HepG2 (cell line): ENCODE measurements around the gene MUL1. TPM values are rescaled to one million over a fixed set of nuclear protein-coding genes. Genes with fewer than 3 reads are reported as not detected.
"Not testable (repeated sequence)": the region's sequence is repeated elsewhere in the genome, so short reads cannot be mapped to it uniquely, and the experiment has no call there.

Experiments used
- ATAC-seq: fragments of 200-7000 bp; cut with Tn5 transposase; 3 replicates; pipeline ENCODE4 v1.9.1; 2020; ENCODE audit warnings: mild to moderate bottlenecking, moderate library complexity
- BruUV-seq: library from RNA; stranded (reverse); fragments of 400-500 nt; replicated peaks from 2 replicates; lab custom pipeline; 2021; lab: Mats Ljungman, UMichigan
- CTCF ChIA-PET: fragments of 300-600 bp; formaldehyde crosslinking; extraction: SDS; loops from one replicate; lab custom pipeline; 2021; ENCODE audit warnings: low total read pairs, inconsistent platforms, low intra/inter-chr PET ratio; lab: Yijun Ruan, JAX
- POLR2A ChIA-PET: fragments of 350-600 bp; sonication (Branson Sonifier 250); formaldehyde crosslinking; loops from one replicate; lab custom pipeline; 2020; ENCODE audit warnings: antibody characterized with exemption, inconsistent platforms; lab: Yijun Ruan, JAX
- DNase-seq: peaks from one replicate; pipeline ENCODE4 v3.0.0-alpha.2; 2015; ENCODE audit warnings: low spot score
- FAIRE-seq: peaks from 3 replicates; lab custom pipeline; 2011; peaks lifted over from hg19 to GRCh38; lab: Jason Lieb, UNC
- H2AFZ ChIP-seq: one replicate; pipeline ENCODE4 v1.6.1; 2011; ENCODE audit warnings: low read length, inconsistent platforms
- H3K27ac ChIP-seq: fragments of 300-600 bp; 3 replicates; pipeline ENCODE4 v1.8.0; 2011; ENCODE audit warnings: mixed run types, mild to moderate bottlenecking, mixed read lengths, low read length, inconsistent platforms; ENCODE audit not compliant: insufficient read depth; ENCODE audit errors: extremely low read length
- H3K27me3 ChIP-seq, 2 experiments: fragments of 200-600 bp in 1 of 2; 2 replicates in 1 of 2; 3 replicates in 1 of 2; pipeline versions ENCODE4 v1.6.0 to v1.8.0; 2011; ENCODE audit warnings: low read length in 2 of 2, mild to moderate bottlenecking in 2 of 2, moderate library complexity in 2 of 2, inconsistent platforms in 1 of 2; ENCODE audit not compliant: insufficient read depth in 2 of 2, control insufficient read depth in 1 of 2
- H3K36me3 ChIP-seq, 2 experiments: fragments of 200-600 bp in 1 of 2; replicated peaks in 1 of 2; 2 replicates in 1 of 2; 3 replicates in 1 of 2; pipeline versions ENCODE4 v1.5.1 to v1.8.0; 2011; ENCODE audit warnings: low read length in 2 of 2, inconsistent platforms in 1 of 2; ENCODE audit not compliant: insufficient read depth in 2 of 2, control insufficient read depth in 1 of 2
- H3K4me1 ChIP-seq: 2 replicates; pipeline ENCODE4 v1.5.1; 2012; ENCODE audit warnings: low read length, inconsistent platforms; ENCODE audit not compliant: insufficient read depth
- H3K4me2 ChIP-seq: 2 replicates; pipeline ENCODE4 v1.6.0; 2011; ENCODE audit warnings: low read depth, low read length, inconsistent platforms
- H3K4me3 ChIP-seq, 3 experiments: fragments of 200-600 bp in 1 of 3; sonication (generic), shearing (Covaris generic) in 1 of 3; replicated peaks in 1 of 3; 2 replicates each; pipeline ENCODE4 v1.5.1; 2011 to 2016; ENCODE audit warnings: low read length in 3 of 3, inconsistent platforms in 2 of 3, low read depth in 2 of 3, mild to moderate bottlenecking in 2 of 3, control low read depth in 1 of 3, mixed read lengths in 1 of 3; ENCODE audit not compliant: insufficient read depth in 1 of 3
- H3K79me2 ChIP-seq: one replicate; pipeline ENCODE4 v1.6.1; 2011; ENCODE audit warnings: low read length, inconsistent platforms; ENCODE audit not compliant: insufficient read depth
- H3K9ac ChIP-seq: 2 replicates; pipeline ENCODE4 v1.6.0; 2011; ENCODE audit warnings: mild to moderate bottlenecking, low read depth, low read length, inconsistent platforms; ENCODE audit not compliant: insufficient read depth
- H3K9me3 ChIP-seq: 2 replicates; pipeline ENCODE4 v1.5.1; 2012; ENCODE audit warnings: mild to moderate bottlenecking, low read length
- H4K20me1 ChIP-seq: 2 replicates; pipeline ENCODE4 v1.6.0; 2011; ENCODE audit warnings: inconsistent platforms, mild to moderate bottlenecking, low read length, moderate library complexity; ENCODE audit not compliant: insufficient read depth
- ETS1 ChIP-seq: sonication (generic); formaldehyde crosslinking; IDR thresholded peaks from 2 replicates; pipeline ENCODE4 v1.4.0; 2020; ENCODE audit warnings: missing genetic modification reagents
- FOXO1 ChIP-seq: sonication (generic); formaldehyde crosslinking; IDR thresholded peaks from 2 replicates; pipeline ENCODE4 v1.4.0; 2020; ENCODE audit warnings: missing genetic modification reagents
- HOXA7 ChIP-seq: sonication (generic); formaldehyde crosslinking; IDR thresholded peaks from 2 replicates; pipeline ENCODE4 v1.8.1; 2022; ENCODE audit warnings: mild to moderate bottlenecking, missing genetic modification reagents, moderate library complexity
- KLF6 ChIP-seq: IDR thresholded peaks from 2 replicates; pipeline ENCODE4 v1.8.0; 2016; ENCODE audit warnings: missing biosample characterization, missing genetic modification reagents
- POLR2AphosphoS2 ChIP-seq: IDR thresholded peaks from 2 replicates; pipeline ENCODE4 v1.6.1; 2011; ENCODE audit warnings: low read depth, low read length, improper control_type of control experiment
- REL ChIP-seq: sonication (generic); formaldehyde crosslinking; conservative IDR thresholded peaks from 2 replicates; pipeline ENCODE4 v1.8.0; 2022; ENCODE audit warnings: mild to moderate bottlenecking, missing genetic modification reagents, moderate library complexity
- SP4 ChIP-seq: sonication (generic); formaldehyde crosslinking; IDR thresholded peaks from 2 replicates; pipeline ENCODE4 v1.8.1; 2023; ENCODE audit warnings: mild to moderate bottlenecking, missing genetic modification reagents
- TAF1 ChIP-seq: sonication (generic); formaldehyde crosslinking; IDR thresholded peaks from 2 replicates; pipeline ENCODE4 v1.4.0; 2020; ENCODE audit warnings: missing genetic modification reagents
- ZFX ChIP-seq: sonication (generic); formaldehyde crosslinking; IDR thresholded peaks from 2 replicates; pipeline ENCODE4 v1.4.0; 2020; ENCODE audit warnings: mild to moderate bottlenecking, low read depth, missing genetic modification reagents, moderate library complexity
- WGBS: methylation state at CpG from one replicate; pipeline ENCODE4 v1.1.6; 2017; ENCODE audit warnings: low lambda C conversion rate; 5-methylcytosine and 5-hydroxymethylcytosine counted together
- in situ Hi-C: cut with HindIII; loops from 2 replicates; pipeline ENCODE4 v1.10.0; 2017; ENCODE audit warnings: low pct_unique_long_range_greater_than_20kb; ENCODE audit not compliant: extremely low pct_ligation_motif_present
- intact Hi-C: fragments of 100-400 bp; cut with micrococcal nuclease; formaldehyde crosslinking; loops from one replicate; pipeline ENCODE4 v1.10.0; 2022; ENCODE audit not compliant: unreplicated experiment
- polyA plus RNA-seq, 8 experiments: library from polyadenylated mRNA; depleted of rRNA in 3 of 8; stranded (reverse) in 7 of 8; unstranded in 1 of 8; fragments of >200 nt; fragmentation: Illumina TruSeq in 4 of 8; extraction: Trizol in 4 of 8; gene quantifications; 2 replicates each; pipeline versions ENCODE4 v1.2.1 to v1.2.3, GENCODE V29; 2011 to 2016; ENCODE audit warnings: low read depth in 4 of 8, missing spikeins in 1 of 8, mixed read lengths in 1 of 8; ENCODE audit not compliant: insufficient read depth in 1 of 8
- total RNA-seq, 5 experiments: library from RNA; depleted of rRNA; stranded (reverse); fragments of >200 nt; fragmentation: Illumina TruSeq; extraction: Trizol; gene quantifications; 2 replicates each; pipeline ENCODE4 v1.2.3, GENCODE V29; 2016; ENCODE audit warnings: low read depth in 1 of 5
- TF ChIP-seq, protein P1 (sequence below): sonication (generic); formaldehyde crosslinking; IDR thresholded peaks from 2 replicates; pipeline ENCODE4 v1.4.0; 2020; ENCODE audit warnings: missing genetic modification reagents, borderline replicate concordance

MUL1 gene
- total and polyA plus RNA-seq, 2 of the 13 experiments (the other 11 are each of a cell fraction or from before 2014, with no cell fraction given), result 21.5 to 26.5 TPM

DNA sequence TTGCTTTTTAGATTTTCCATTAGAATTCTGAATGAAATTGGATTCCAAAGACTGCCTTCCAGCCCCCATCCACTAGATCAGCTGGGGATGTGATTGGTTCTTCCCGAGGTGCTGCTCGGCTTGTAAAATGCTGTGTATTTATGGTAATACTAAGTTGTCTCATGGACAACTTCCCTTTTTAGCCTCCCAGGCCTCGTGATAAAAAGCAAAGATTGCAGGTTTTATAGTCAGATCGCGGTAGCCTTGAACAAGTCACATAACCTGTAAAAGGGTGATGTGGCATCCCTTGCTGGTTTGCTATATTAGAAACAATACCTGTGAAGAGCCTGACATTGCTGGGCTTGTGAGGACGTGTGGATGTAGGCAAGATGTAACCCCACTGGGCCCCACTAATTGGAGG, 10.4 kb downstream of the MUL1 start:
- H3K4me3 ChIP-seq, result no peak overlapping the region
- WGBS, result 88% methylated on average over 6 of the region's 6 CpGs
- peaks cover 35% of the 10 kb centered on the region for H3K4me1 ChIP-seq
- H3K4me2 ChIP-seq, result no peak overlapping the region
- POLR2A ChIA-PET, result no interaction called here
- H3K27ac ChIP-seq, result no peak overlapping the region
- FAIRE-seq, result no peak
- in situ Hi-C loops, result loop anchor here (10.0 kb wide), 1 partner anchor 63 kb away; no protein-coding TSS in a partner anchor
- DNase-seq, result no peak
- no peak for ATAC-seq
- no peak overlapping the region for H2AFZ ChIP-seq
- H3K36me3 ChIP-seq, result peaks cover 18 to 36% of the 10 kb centered on the region in 2 experiments; a peak in 4 of 5 replicates
- no peaks in the 10 kb centered on the region for H4K20me1 ChIP-seq
- intact Hi-C loops, result no loop called here
- H3K79me2 ChIP-seq, result no peaks in the 10 kb centered on the region
- CTCF ChIA-PET, result no interaction called here
- BruUV-seq, result no TSS peak
- H3K27me3 ChIP-seq, result peaks cover 0 to 8% of the 10 kb centered on the region in 2 experiments; a peak in 3 of 5 replicates
- H3K9ac ChIP-seq, result no peak overlapping the region
- TF ChIP-seq ZFX (CRISPR knock-in tag) (no peak), SP4 (no peak), ETS1 (CRISPR knock-in tag) (no peak), KLF6 (CRISPR knock-in tag) (no peak), TAF1 (no peak), HOXA7 (no peak), REL (no peak), POLR2AphosphoS2 (no peak), FOXO1 (CRISPR knock-in tag) (no peak)
- TF ChIP-seq, protein P1, sequence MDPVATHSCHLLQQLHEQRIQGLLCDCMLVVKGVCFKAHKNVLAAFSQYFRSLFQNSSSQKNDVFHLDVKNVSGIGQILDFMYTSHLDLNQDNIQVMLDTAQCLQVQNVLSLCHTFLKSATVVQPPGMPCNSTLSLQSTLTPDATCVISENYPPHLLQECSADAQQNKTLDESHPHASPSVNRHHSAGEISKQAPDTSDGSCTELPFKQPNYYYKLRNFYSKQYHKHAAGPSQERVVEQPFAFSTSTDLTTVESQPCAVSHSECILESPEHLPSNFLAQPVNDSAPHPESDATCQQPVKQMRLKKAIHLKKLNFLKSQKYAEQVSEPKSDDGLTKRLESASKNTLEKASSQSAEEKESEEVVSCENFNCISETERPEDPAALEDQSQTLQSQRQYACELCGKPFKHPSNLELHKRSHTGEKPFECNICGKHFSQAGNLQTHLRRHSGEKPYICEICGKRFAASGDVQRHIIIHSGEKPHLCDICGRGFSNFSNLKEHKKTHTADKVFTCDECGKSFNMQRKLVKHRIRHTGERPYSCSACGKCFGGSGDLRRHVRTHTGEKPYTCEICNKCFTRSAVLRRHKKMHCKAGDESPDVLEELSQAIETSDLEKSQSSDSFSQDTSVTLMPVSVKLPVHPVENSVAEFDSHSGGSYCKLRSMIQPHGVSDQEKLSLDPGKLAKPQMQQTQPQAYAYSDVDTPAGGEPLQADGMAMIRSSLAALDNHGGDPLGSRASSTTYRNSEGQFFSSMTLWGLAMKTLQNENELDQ (CRISPR knock-in tag), result no peak
- TF ChIP-seq, all 625 proteins: peak for 0
- no peaks in the 10 kb centered on the region for H3K9me3 ChIP-seq

GRCh38 chr1:20496725-20497383, 11.1 kb downstream of the MUL1 start:
- intact Hi-C loops, DNase-seq, H3K4me2 ChIP-seq, H3K79me2 ChIP-seq, H3K9ac ChIP-seq, H3K4me3 ChIP-seq, H3K9me3 ChIP-seq, BruUV-seq, H4K20me1 ChIP-seq, H2AFZ ChIP-seq, CTCF ChIA-PET, ATAC-seq, H3K27ac ChIP-seq, FAIRE-seq: not testable (repeated sequence)
- peaks cover 14 to 31% of the 10 kb centered on the region in 2 experiments; a peak in 4 of 5 replicates for H3K36me3 ChIP-seq
- H3K4me1 ChIP-seq, result peaks cover 41% of the 10 kb centered on the region
- in situ Hi-C loops, result loop anchor here (10.0 kb wide), 1 partner anchor 62 kb away; no protein-coding TSS in a partner anchor
- peaks cover 0 to 10% of the 10 kb centered on the region in 2 experiments; a peak in 4 of 5 replicates for H3K27me3 ChIP-seq
- 83% methylated on average over 10 of the region's 12 CpGs for WGBS
- POLR2A ChIA-PET, result interaction anchor here (0.7 kb wide), 1 partner anchor 10 kb away, joined by 3 read pairs; the partner anchor contains the start of gene CAMK2N1
